Omental fat pad (tissue), 4 donors: Measurements from ENCODE around the gene COPG2. TPM values are rescaled to one million over a fixed set of nuclear protein-coding genes. Genes with fewer than 3 reads are reported as not detected.
"Not testable (repeated sequence)": the region's sequence is repeated elsewhere in the genome, so short reads cannot be mapped to it uniquely, and the experiment has no call there.

ENCODE experiments used
- ATAC-seq: fragments of 150-250 bp; one replicate; pipeline ENCODE4 v1.9.1; 2016; ENCODE audit warnings: mild to moderate bottlenecking, moderate library complexity; ENCODE audit not compliant: low FRiP score
- DNase-seq: peaks from one replicate; pipeline ENCODE4 v3.0.0-alpha.2; 2019; ENCODE audit warnings: low spot score
- total RNA-seq, 4 donors: library from RNA; depleted of rRNA; stranded (reverse); fragments of >200 nt; gene quantifications; one replicate each; pipeline ENCODE4 v1.1.0, GENCODE V29; 2016
- TF ChIP-seq, protein P1 (sequence below), 3 donors: fragments of 450-650 bp; IDR thresholded peaks; one replicate each; pipeline ENCODE4 v1.5.1; 2016 to 2017; ENCODE audit warnings: antibody characterized with exemption in 3 of 3, mild to moderate bottlenecking in 3 of 3, moderate library complexity in 2 of 3

COPG2 gene
- total RNA-seq, 4 donors from 2014 or later = 12.6 to 29.8 (median 16.8) TPM

GRCh38 chr7:130515315-130516040, 153.1 kb downstream of the COPG2 start:
- ATAC-seq (no peak), DNase-seq (no peak)
- TF ChIP-seq, protein P1, sequence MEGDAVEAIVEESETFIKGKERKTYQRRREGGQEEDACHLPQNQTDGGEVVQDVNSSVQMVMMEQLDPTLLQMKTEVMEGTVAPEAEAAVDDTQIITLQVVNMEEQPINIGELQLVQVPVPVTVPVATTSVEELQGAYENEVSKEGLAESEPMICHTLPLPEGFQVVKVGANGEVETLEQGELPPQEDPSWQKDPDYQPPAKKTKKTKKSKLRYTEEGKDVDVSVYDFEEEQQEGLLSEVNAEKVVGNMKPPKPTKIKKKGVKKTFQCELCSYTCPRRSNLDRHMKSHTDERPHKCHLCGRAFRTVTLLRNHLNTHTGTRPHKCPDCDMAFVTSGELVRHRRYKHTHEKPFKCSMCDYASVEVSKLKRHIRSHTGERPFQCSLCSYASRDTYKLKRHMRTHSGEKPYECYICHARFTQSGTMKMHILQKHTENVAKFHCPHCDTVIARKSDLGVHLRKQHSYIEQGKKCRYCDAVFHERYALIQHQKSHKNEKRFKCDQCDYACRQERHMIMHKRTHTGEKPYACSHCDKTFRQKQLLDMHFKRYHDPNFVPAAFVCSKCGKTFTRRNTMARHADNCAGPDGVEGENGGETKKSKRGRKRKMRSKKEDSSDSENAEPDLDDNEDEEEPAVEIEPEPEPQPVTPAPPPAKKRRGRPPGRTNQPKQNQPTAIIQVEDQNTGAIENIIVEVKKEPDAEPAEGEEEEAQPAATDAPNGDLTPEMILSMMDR (IDR thresholded peaks at IDR 0.05) = no peak

- ATAC-seq (no peak), DNase-seq (no peak)
- TF ChIP-seq, protein P1 (IDR thresholded peaks at IDR 0.05) = no peak
Observed at GRCh38 chr7:130513447-130513846, 155.1 kb downstream of the COPG2 start.

- DNase-seq, ATAC-seq: not testable (repeated sequence)
Observed at GRCh38 chr7:130512038-130512437, 156.5 kb downstream of the COPG2 start.

GRCh38 chr7:130506358-130506757, 162.2 kb downstream of the COPG2 start:
- TF ChIP-seq, protein P1 (IDR thresholded peaks at IDR 0.05) = no peak
- ATAC-seq = no peak
- DNase-seq = no peak

DNA sequence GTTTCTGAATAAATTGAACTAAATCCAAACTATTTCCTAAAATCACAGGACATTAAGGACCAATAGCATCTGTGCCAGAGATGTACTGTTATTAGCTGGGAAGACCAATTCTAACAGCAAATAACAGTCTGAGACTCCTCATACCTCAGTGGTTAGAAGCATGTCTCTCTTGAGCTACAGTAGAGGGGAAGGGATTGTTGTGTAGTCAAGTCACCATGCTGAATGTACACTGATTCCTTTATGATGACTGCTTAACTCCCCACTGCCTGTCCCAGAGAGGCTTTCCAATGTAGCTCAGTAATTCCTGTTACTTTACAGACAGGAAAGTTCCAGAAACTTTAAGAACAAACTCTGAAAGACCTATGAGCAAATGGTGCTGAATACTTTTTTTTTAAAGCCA, 162.8 kb downstream of the COPG2 start:
- TF ChIP-seq, protein P1 (IDR thresholded peaks at IDR 0.05) = no peak
- no peak for ATAC-seq
- no peak for DNase-seq

DNA sequence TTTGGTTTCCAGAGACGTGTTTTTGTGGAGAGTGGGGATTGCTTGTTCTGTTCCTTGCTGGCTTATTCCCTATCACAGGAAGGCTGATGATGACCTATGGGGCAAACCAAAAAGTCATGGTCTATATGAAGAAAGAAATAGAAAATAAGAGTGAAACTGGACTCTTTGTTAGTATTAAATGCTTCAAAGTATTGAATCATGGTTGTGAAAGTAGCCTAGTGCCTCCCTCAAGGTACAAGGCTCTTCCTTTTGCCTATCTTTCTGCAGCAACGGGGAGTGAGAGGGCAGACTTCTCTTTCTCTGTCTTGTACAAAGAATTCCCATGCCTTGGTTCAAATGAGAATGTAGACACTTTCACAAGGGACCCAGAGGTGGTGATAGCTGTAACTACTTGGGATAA, 167.6 kb downstream of the COPG2 start:
- DNase-seq (no peak), ATAC-seq (no peak)
- TF ChIP-seq, protein P1 (IDR thresholded peaks at IDR 0.05) = no peak

DNA sequence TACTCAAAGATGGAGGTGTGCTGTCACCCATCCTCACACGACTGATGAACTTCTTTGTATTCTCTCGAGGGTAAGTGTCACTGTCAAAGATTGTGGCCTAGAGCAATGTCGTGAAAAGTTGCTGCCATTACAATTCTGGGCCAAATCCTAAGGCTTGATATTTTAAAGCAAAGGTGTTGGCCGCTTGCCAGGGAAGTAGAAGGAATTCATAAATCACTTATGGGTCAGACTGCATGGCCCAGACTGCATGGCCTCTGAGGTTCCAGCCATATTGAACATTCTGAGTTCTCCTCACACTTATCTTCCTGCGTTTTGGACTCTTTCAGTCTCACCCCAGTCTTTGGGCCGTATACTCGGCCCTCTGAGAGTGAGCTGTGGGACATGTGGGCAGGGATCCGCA, 168.1 kb downstream of the COPG2 start:
- DNase-seq (no peak), ATAC-seq (no peak)
- TF ChIP-seq, protein P1 (IDR thresholded peaks at IDR 0.05) = no peak
